GM06990 (cell line): ENCODE results near the gene ABHD2.

Experiments used
- DNase-seq: peaks from one replicate; pipeline ENCODE4 v3.0.0-alpha.2; 2011; ENCODE audit not compliant: insufficient read length; ENCODE audit errors: extremely low read depth
- H3K27me3 ChIP-seq: replicated peaks from 2 replicates; pipeline ENCODE4 v1.6.0; 2011; ENCODE audit warnings: low read length; ENCODE audit not compliant: control insufficient read depth, insufficient read depth
- H3K36me3 ChIP-seq: 2 replicates; pipeline ENCODE4 v1.5.1; 2011; ENCODE audit warnings: low read length; ENCODE audit not compliant: control insufficient read depth, insufficient read depth
- H3K4me3 ChIP-seq: replicated peaks from 2 replicates; pipeline ENCODE4 v1.5.1; 2011; ENCODE audit warnings: low read depth, mild to moderate bottlenecking, control low read depth, low read length
- TF ChIP-seq, protein P1 (sequence below): IDR thresholded peaks from 2 replicates; pipeline ENCODE4 v1.5.1; 2011; ENCODE audit warnings: low read length, control low read depth, mild to moderate bottlenecking, inconsistent platforms; ENCODE audit not compliant: insufficient read depth, poor library complexity, severe bottlenecking

ABHD2 gene

DNA sequence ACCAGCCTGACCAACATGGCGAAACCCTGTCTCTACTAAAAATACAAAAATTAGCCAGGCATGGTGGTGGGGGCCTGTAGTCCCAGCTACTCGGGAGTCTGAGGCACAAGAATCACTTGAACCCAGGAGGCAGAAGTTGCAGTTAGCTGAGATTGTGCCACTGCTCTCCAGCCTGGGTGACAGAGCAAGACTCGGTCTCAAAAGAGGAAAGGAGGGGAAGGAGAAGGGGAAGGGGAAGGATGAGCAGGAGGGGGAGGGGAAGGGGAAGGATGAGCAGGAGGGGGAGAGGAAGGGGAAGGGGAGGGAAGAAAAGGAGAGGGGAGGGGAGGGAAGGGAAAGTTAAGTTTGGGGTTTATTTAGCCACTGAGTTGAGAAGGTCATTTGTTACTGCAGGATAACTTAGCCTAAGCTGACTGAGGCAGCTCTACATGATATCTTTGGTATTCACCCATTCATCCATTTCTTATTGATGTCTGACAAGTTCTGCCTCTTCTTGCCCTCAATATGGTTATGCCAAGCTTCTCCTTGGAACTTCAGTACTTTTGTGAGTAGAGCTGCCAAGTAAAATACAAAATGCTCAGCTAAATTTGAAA lies 15.9 kb upstream of the ABHD2 start:
- DNase-seq = no peak
- H3K27me3 ChIP-seq = no peaks in the 10 kb centered on the region

DNA sequence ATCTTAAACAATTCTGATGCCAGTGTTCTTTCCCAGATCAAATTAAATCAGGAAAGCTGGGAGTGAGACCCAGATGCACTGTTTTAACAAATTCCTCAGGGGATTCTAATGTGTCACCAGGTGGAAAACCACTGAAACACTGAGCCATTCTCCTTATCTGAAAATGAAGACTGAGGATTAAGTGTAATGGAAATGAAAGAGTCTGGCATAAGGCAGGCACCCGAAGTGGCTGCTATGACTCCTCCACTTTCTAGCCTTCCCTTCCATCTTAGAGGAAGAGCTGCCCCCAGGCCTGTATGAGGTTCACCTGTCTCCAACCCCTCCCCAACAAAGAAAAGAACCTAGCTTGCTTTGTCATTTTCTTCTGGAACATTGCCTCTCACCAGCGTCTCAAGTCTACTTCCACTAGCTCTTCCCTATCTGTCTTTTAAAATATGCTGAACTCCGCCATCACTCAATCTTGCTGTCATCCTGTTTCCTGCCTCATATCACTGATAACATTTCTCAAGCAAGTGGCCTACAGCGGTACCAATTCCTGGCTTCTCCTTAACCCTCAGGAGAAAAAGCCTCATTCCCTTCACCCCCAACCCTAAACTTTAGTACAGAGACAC lies 13.7 kb upstream of the ABHD2 start:
- TF ChIP-seq, protein P1, sequence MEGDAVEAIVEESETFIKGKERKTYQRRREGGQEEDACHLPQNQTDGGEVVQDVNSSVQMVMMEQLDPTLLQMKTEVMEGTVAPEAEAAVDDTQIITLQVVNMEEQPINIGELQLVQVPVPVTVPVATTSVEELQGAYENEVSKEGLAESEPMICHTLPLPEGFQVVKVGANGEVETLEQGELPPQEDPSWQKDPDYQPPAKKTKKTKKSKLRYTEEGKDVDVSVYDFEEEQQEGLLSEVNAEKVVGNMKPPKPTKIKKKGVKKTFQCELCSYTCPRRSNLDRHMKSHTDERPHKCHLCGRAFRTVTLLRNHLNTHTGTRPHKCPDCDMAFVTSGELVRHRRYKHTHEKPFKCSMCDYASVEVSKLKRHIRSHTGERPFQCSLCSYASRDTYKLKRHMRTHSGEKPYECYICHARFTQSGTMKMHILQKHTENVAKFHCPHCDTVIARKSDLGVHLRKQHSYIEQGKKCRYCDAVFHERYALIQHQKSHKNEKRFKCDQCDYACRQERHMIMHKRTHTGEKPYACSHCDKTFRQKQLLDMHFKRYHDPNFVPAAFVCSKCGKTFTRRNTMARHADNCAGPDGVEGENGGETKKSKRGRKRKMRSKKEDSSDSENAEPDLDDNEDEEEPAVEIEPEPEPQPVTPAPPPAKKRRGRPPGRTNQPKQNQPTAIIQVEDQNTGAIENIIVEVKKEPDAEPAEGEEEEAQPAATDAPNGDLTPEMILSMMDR = no peak
- H3K4me3 ChIP-seq = no peak overlapping the region
- no peak for DNase-seq
- no peaks in the 10 kb centered on the region for H3K36me3 ChIP-seq
- no peaks in the 10 kb centered on the region for H3K27me3 ChIP-seq

More for the DNA sequence above, 15.9 kb upstream of the ABHD2 start:
- Histone ChIP-seq H3K36me3 (no peaks in the 10 kb centered on the region), H3K4me3 (no peak overlapping the region)
- TF ChIP-seq, protein P1 = no peak

DNA sequence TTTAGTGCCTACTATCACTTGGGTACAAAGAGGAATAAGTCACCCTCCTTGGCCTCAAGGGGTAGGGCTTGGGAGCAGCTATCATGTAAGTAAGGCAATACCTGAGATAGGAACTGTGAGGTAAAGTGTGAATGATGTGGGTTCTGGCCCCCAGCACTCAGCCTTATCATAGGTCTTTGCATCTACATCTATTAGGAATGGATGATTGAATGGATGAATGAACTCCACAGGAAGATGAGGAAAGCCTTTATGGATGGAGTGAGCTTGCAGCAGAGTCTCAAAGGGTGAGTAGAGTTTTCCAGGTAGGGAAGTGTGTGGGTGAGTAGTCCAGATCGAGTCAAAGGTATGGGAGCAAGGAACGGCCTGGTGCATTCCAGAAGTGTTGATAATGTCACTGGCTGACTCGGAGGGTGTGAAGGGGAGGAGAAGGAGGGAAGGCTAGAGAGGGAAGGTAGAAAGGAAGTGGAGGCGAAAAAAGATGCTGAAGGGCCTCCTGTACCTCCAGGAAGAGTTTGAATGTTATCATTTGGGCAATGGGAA lies 13.1 kb upstream of the ABHD2 start:
- DNase-seq = no peak
- no peaks in the 10 kb centered on the region for H3K36me3 ChIP-seq

DNA sequence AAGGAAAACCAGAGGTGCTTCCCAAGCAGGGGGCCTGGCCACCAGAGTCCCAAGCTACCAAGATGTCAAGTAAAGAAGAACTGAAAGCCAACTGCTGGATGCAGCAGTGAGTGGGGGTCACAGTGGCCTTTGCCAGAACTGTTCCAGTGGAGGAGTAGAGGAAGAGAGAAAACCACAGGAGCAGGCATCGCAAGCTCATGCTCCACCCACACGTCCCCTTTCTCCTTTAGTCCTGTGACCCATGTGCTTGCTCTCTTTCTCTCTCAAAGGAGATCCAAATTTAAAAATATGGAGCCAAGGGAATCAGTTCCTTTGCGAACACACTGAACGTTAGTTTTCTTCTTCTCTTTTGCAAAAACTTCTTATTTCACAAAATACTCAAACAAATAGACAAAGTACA lies 12.4 kb upstream of the ABHD2 start:
- TF ChIP-seq, protein P1 = no peak
- no peaks in the 10 kb centered on the region for H3K36me3 ChIP-seq
- no peaks in the 10 kb centered on the region for H3K27me3 ChIP-seq
- no peak overlapping the region for H3K4me3 ChIP-seq
- no peak for DNase-seq

More for the DNA sequence above, 13.1 kb upstream of the ABHD2 start:
- TF ChIP-seq, protein P1 = no peak
- H3K4me3 ChIP-seq = no peak overlapping the region
- H3K27me3 ChIP-seq = no peaks in the 10 kb centered on the region

GRCh38 chr15:89077750-89078149 lies 10.5 kb upstream of the ABHD2 start:
- no peak for DNase-seq
- Histone ChIP-seq H3K4me3 (no peak overlapping the region), H3K36me3 (no peaks in the 10 kb centered on the region), H3K27me3 (no peaks in the 10 kb centered on the region)
- TF ChIP-seq, protein P1 = no peak
